Measurements from ENCODE around the gene CDO1. TPM values are rescaled to one million over a fixed set of nuclear protein-coding genes. Genes with fewer than 3 reads are reported as not detected.

The CDO1 gene
- polyA plus RNA-seq, 2 of the 4 experiments (the other 2 are of a cell fraction) = not detected

DNA sequence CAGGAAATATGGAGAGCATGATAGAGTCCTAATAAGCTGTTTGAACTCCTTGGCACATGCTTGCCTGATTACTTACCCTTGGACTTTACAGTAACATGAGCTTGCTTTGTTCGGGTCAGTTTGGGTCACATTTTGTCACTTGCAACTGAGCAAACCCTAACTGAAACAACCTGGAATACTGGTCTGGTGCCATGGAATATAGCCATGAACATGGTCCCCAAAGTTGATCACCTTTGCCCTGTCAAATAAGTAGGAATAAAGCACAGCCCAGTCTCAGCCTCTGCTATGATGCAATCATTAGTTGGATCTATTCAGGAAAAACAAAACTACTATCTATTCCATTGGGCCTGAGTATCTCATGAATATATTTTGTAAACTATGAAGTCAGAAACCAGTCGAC, 18.2 kb downstream of the CDO1 start:
- DNase-seq (ENCODE audit: low read depth in 1 of 2, low spot score in 1 of 2) (no peak), ATAC-seq (no peak), FAIRE-seq (no peak)
- no peak overlapping the region for H3K4me3 ChIP-seq
- ChIA-PET CTCF (no interaction called here), POLR2A (no interaction called here)
- H3K9me3 ChIP-seq = no peaks in the 10 kb centered on the region
- no peak overlapping the region for H3K4me2 ChIP-seq
- TF ChIP-seq NR3C1 (IDR thresholded peaks at IDR 0.05) (no peak), MYC (IDR thresholded peaks at IDR 0.05; ENCODE audit: borderline replicate concordance, low read length) (no peak), CHD2 (IDR thresholded peaks at IDR 0.05; ENCODE audit: low read length, partially characterized antibody) (no peak), SMC3 (IDR thresholded peaks at IDR 0.05) (no peak), TP53 (CRISPR knock-in tag; IDR thresholded peaks at IDR 0.05) (no peak), FOSB (CRISPR knock-in tag; IDR thresholded peaks at IDR 0.05) (no peak), FOXS1 (CRISPR knock-in tag; IDR thresholded peaks at IDR 0.05) (no peak), EHF (CRISPR knock-in tag; IDR thresholded peaks at IDR 0.05) (no peak), HDAC2 (IDR thresholded peaks at IDR 0.05) (no peak), CHD4 (IDR thresholded peaks at IDR 0.05; ENCODE audit: borderline replicate concordance) (no peak), ESRRA (IDR thresholded peaks at IDR 0.05; ENCODE audit: borderline replicate concordance, low read length) (no peak), TFCP2L1 (CRISPR knock-in tag; IDR thresholded peaks at IDR 0.05) (no peak), CBX8 (IDR thresholded peaks at IDR 0.05) (no peak), RFX5 (IDR thresholded peaks at IDR 0.05) (no peak)
- TF ChIP-seq, protein P1, sequence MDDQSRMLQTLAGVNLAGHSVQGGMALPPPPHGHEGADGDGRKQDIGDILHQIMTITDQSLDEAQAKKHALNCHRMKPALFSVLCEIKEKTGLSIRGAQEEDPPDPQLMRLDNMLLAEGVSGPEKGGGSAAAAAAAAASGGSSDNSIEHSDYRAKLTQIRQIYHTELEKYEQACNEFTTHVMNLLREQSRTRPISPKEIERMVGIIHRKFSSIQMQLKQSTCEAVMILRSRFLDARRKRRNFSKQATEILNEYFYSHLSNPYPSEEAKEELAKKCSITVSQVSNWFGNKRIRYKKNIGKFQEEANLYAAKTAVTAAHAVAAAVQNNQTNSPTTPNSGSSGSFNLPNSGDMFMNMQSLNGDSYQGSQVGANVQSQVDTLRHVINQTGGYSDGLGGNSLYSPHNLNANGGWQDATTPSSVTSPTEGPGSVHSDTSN (IDR thresholded peaks at IDR 0.05) = no peak
- TF ChIP-seq, protein P2, sequence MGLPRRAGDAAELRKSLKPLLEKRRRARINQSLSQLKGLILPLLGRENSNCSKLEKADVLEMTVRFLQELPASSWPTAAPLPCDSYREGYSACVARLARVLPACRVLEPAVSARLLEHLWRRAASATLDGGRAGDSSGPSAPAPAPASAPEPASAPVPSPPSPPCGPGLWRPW (IDR thresholded peaks at IDR 0.05) = no peak
- TF ChIP-seq, protein P3, sequence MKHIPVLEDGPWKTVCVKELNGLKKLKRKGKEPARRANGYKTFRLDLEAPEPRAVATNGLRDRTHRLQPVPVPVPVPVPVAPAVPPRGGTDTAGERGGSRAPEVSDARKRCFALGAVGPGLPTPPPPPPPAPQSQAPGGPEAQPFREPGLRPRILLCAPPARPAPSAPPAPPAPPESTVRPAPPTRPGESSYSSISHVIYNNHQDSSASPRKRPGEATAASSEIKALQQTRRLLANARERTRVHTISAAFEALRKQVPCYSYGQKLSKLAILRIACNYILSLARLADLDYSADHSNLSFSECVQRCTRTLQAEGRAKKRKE (CRISPR knock-in tag; IDR thresholded peaks at IDR 0.05; ENCODE audit: low read depth) = no peak
- TF ChIP-seq, protein P4, sequence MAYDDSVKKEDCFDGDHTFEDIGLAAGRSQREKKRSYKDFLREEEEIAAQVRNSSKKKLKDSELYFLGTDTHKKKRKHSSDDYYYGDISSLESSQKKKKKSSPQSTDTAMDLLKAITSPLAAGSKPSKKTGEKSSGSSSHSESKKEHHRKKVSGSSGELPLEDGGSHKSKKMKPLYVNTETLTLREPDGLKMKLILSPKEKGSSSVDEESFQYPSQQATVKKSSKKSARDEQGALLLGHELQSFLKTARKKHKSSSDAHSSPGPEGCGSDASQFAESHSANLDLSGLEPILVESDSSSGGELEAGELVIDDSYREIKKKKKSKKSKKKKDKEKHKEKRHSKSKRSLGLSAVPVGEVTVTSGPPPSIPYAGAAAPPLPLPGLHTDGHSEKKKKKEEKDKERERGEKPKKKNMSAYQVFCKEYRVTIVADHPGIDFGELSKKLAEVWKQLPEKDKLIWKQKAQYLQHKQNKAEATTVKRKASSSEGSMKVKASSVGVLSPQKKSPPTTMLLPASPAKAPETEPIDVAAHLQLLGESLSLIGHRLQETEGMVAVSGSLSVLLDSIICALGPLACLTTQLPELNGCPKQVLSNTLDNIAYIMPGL (CRISPR knock-in tag; IDR thresholded peaks at IDR 0.05; ENCODE audit: borderline replicate concordance) = no peak
- TF ChIP-seq, protein P5, sequence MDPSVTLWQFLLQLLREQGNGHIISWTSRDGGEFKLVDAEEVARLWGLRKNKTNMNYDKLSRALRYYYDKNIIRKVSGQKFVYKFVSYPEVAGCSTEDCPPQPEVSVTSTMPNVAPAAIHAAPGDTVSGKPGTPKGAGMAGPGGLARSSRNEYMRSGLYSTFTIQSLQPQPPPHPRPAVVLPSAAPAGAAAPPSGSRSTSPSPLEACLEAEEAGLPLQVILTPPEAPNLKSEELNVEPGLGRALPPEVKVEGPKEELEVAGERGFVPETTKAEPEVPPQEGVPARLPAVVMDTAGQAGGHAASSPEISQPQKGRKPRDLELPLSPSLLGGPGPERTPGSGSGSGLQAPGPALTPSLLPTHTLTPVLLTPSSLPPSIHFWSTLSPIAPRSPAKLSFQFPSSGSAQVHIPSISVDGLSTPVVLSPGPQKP (IDR thresholded peaks at IDR 0.05; ENCODE audit: low read depth, low read length) = no peak
- H3K27ac ChIP-seq = no peak overlapping the region
- no peaks in the 10 kb centered on the region for H3K4me1 ChIP-seq
- 53% methylated on average over 2 of the region's 2 CpGs for WGBS (ENCODE audit: missing lambda C conversion rate)

DNA sequence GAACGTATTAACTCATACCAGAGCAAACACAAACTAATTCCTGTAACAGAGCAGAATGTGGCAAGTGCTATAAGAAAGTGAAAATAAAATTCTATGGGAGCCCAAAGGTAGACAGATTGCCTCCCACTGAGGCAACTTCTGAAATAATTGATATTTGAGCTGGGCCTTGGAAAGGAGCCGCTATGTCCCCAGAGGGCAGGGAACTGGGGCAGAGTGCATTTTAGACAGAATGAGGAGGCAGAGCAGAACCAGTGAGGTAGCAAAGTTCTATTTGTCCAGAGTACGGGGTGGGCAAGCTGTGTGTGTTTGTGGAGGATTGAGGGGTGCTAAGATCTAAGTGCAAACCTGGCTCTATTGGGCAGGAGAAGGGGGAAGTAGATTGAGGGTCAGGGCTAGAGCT, 19.8 kb downstream of the CDO1 start:
- ChIA-PET CTCF (no interaction called here), POLR2A (no interaction called here)
- Histone ChIP-seq H3K4me3 (no peak overlapping the region), H3K4me1 (no peaks in the 10 kb centered on the region), H3K9me3 (no peaks in the 10 kb centered on the region), H3K27ac (no peak overlapping the region), H3K4me2 (no peak overlapping the region)
- no peak for ATAC-seq
- TF ChIP-seq, protein P6, sequence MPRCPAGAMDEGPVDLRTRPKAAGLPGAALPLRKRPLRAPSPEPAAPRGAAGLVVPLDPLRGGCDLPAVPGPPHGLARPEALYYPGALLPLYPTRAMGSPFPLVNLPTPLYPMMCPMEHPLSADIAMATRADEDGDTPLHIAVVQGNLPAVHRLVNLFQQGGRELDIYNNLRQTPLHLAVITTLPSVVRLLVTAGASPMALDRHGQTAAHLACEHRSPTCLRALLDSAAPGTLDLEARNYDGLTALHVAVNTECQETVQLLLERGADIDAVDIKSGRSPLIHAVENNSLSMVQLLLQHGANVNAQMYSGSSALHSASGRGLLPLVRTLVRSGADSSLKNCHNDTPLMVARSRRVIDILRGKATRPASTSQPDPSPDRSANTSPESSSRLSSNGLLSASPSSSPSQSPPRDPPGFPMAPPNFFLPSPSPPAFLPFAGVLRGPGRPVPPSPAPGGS (IDR thresholded peaks at IDR 0.05) = no peak
- TF ChIP-seq, protein P7, sequence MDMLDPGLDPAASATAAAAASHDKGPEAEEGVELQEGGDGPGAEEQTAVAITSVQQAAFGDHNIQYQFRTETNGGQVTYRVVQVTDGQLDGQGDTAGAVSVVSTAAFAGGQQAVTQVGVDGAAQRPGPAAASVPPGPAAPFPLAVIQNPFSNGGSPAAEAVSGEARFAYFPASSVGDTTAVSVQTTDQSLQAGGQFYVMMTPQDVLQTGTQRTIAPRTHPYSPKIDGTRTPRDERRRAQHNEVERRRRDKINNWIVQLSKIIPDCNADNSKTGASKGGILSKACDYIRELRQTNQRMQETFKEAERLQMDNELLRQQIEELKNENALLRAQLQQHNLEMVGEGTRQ (IDR thresholded peaks at IDR 0.05) = no peak
- no peak for TF ChIP-seq FOSB (CRISPR knock-in tag; IDR thresholded peaks at IDR 0.05)
- TF ChIP-seq KDM1A (IDR thresholded peaks at IDR 0.05; ENCODE audit: low read depth) = no peak
- TF ChIP-seq FOSL2 (IDR thresholded peaks at IDR 0.05) = no peak
- no peak for TF ChIP-seq FOSL2 (CRISPR knock-in tag; IDR thresholded peaks at IDR 0.05)
- TF ChIP-seq CHD4 (IDR thresholded peaks at IDR 0.05; ENCODE audit: borderline replicate concordance) = no peak
- WGBS (ENCODE audit: missing lambda C conversion rate) = 48% methylated on average over 3 of the region's 3 CpGs
- FAIRE-seq = no peak
- DNase-seq (ENCODE audit: low read depth in 1 of 2, low spot score in 1 of 2) = no peak

Measured in A549 (cell line).